ENCODE measurements around the gene APEX1.

GRCh38 chr14:20413744-20414082 lies 41.3 kb upstream of the APEX1 start:
- no peak for TF ChIP-seq KAT7 (CRISPR knock-in tag; IDR thresholded peaks at IDR 0.05; ENCODE audit: borderline replicate concordance)
- no peak for TF ChIP-seq ATF1 (CRISPR knock-in tag; IDR thresholded peaks at IDR 0.05)
- TF ChIP-seq NR3C1 (CRISPR knock-in tag; conservative IDR thresholded peaks at IDR 0.05; ENCODE audit: low read depth): no peak
- no peak for TF ChIP-seq ZNF219 (CRISPR knock-in tag; IDR thresholded peaks at IDR 0.05; ENCODE audit: borderline replicate concordance)
- no peak for TF ChIP-seq CTCF (IDR thresholded peaks at IDR 0.05)
- TF ChIP-seq PREB (CRISPR knock-in tag; IDR thresholded peaks at IDR 0.05; ENCODE audit: borderline replicate concordance): no peak
- TF ChIP-seq MAX (CRISPR knock-in tag; IDR thresholded peaks at IDR 0.05): no peak
- no peak for TF ChIP-seq TCF7 (CRISPR knock-in tag; IDR thresholded peaks at IDR 0.05; ENCODE audit: low read depth)
- no peak for TF ChIP-seq SMAD4 (CRISPR knock-in tag; IDR thresholded peaks at IDR 0.05)
- no peak for TF ChIP-seq IRF1 (CRISPR knock-in tag; IDR thresholded peaks at IDR 0.05)
- TF ChIP-seq ZNF121 (CRISPR knock-in tag; IDR thresholded peaks at IDR 0.05): no peak
- TF ChIP-seq, protein P1, sequence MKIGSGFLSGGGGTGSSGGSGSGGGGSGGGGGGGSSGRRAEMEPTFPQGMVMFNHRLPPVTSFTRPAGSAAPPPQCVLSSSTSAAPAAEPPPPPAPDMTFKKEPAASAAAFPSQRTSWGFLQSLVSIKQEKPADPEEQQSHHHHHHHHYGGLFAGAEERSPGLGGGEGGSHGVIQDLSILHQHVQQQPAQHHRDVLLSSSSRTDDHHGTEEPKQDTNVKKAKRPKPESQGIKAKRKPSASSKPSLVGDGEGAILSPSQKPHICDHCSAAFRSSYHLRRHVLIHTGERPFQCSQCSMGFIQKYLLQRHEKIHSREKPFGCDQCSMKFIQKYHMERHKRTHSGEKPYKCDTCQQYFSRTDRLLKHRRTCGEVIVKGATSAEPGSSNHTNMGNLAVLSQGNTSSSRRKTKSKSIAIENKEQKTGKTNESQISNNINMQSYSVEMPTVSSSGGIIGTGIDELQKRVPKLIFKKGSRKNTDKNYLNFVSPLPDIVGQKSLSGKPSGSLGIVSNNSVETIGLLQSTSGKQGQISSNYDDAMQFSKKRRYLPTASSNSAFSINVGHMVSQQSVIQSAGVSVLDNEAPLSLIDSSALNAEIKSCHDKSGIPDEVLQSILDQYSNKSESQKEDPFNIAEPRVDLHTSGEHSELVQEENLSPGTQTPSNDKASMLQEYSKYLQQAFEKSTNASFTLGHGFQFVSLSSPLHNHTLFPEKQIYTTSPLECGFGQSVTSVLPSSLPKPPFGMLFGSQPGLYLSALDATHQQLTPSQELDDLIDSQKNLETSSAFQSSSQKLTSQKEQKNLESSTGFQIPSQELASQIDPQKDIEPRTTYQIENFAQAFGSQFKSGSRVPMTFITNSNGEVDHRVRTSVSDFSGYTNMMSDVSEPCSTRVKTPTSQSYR (CRISPR knock-in tag; IDR thresholded peaks at IDR 0.05): no peak
